WERI-Rb-1 (cell line): ENCODE measurements around the gene USP3.

Experiments used
- DNase-seq: peaks from one replicate; pipeline ENCODE4 v3.0.0-alpha.2; 2020
- H3K27ac ChIP-seq: fragments of 250-450 bp; sonication (Bioruptor Pico); 2 replicates; pipeline ENCODE4 v1.5.1; 2020; ENCODE audit warnings: mild to moderate bottlenecking, moderate library complexity
- H3K27me3 ChIP-seq: fragments of 250-450 bp; sonication (Bioruptor Pico); 2 replicates; pipeline ENCODE4 v1.5.1; 2021; ENCODE audit warnings: mild to moderate bottlenecking, low read depth, moderate library complexity; ENCODE audit not compliant: insufficient read depth, severe bottlenecking
- H3K36me3 ChIP-seq: fragments of 250-450 bp; sonication (Bioruptor Pico); 2 replicates; pipeline ENCODE4 v1.5.1; 2020; ENCODE audit warnings: mild to moderate bottlenecking, moderate library complexity
- H3K4me3 ChIP-seq: 2 replicates; pipeline ENCODE4 v1.5.1; 2011; ENCODE audit warnings: low read depth, mild to moderate bottlenecking, control low read depth, low read length
- H3K9me3 ChIP-seq: fragments of 250-450 bp; sonication (Bioruptor Pico); 2 replicates; pipeline ENCODE4 v1.5.1; 2021; ENCODE audit warnings: mild to moderate bottlenecking, moderate library complexity; ENCODE audit not compliant: severe bottlenecking
- CTCF ChIP-seq: IDR thresholded peaks from 2 replicates; pipeline ENCODE4 v1.5.1; 2011; ENCODE audit warnings: low read depth, mild to moderate bottlenecking, control low read depth, inconsistent platforms, low read length

Gene USP3

GRCh38 chr15:63634154-63634553 lies 129.8 kb downstream of the USP3 start:
- no peak overlapping the region for H3K4me3 ChIP-seq
- no peak for TF ChIP-seq CTCF
- H3K27ac ChIP-seq, result no peak overlapping the region
- no peak for DNase-seq
- H3K27me3 ChIP-seq, result no peaks in the 10 kb centered on the region
- H3K9me3 ChIP-seq, result no peaks in the 10 kb centered on the region
- H3K36me3 ChIP-seq, result peaks cover 60% of the 10 kb centered on the region

GRCh38 chr15:63636518-63637061 lies 132.2 kb downstream of the USP3 start:
- Histone ChIP-seq H3K4me3 (no peak overlapping the region), H3K27ac (no peak overlapping the region), H3K9me3 (no peaks in the 10 kb centered on the region), H3K27me3 (no peaks in the 10 kb centered on the region), H3K36me3 (peaks cover 75% of the 10 kb centered on the region)
- TF ChIP-seq CTCF, result no peak
- DNase-seq, result no peak

GRCh38 chr15:63638839-63639238 lies 134.4 kb downstream of the USP3 start:
- Histone ChIP-seq H3K27me3 (no peaks in the 10 kb centered on the region), H3K27ac (no peak overlapping the region), H3K4me3 (no peak overlapping the region), H3K36me3 (peaks cover 66% of the 10 kb centered on the region), H3K9me3 (no peaks in the 10 kb centered on the region)
- no peak for TF ChIP-seq CTCF
- no peak for DNase-seq

GRCh38 chr15:63640146-63640545 lies 135.8 kb downstream of the USP3 start:
- no peak overlapping the region for H3K4me3 ChIP-seq
- H3K9me3 ChIP-seq, result no peaks in the 10 kb centered on the region
- H3K27me3 ChIP-seq, result no peaks in the 10 kb centered on the region
- no peak for TF ChIP-seq CTCF
- no peak overlapping the region for H3K27ac ChIP-seq
- no peak for DNase-seq
- peaks cover 66% of the 10 kb centered on the region for H3K36me3 ChIP-seq
